Cardiac fibroblast (primary cell): ENCODE measurements around the gene CFD.

Experiments
- DNase-seq, 2 donors: peaks; one replicate each; pipeline versions ENCODE4 v3.0.0 to v3.0.0-alpha.2; 2010; ENCODE audit warnings: low read depth in 2 of 2
- H3K4me3 ChIP-seq, 2 donors: replicated peaks in 1 of 2; 1 replicate in 1 of 2; 2 replicates in 1 of 2; pipeline ENCODE4 v1.5.1; 2011; ENCODE audit warnings: low read depth in 2 of 2, low read length in 2 of 2, mild to moderate bottlenecking in 2 of 2, moderate library complexity in 1 of 2
- CTCF ChIP-seq: IDR thresholded peaks from one replicate; pipeline ENCODE4 v1.5.1; 2011; ENCODE audit warnings: low read depth, mild to moderate bottlenecking, low read length, inconsistent platforms

The CFD gene

GRCh38 chr19:858868-859843 lies at the start of gene CFD:
Gene CFD (plus strand): TSS chr19:859664. CDS start chr19:859690, 26 bp downstream.
- no peak for TF ChIP-seq CTCF
- H3K4me3 ChIP-seq, result no peak within 1 kb of the TSS
- peak in 1 of 2 donors; percentile 46 for DNase-seq

- TF ChIP-seq CTCF, result no peak
- no peak for DNase-seq
- no peak overlapping the region for H3K4me3 ChIP-seq
Measured at GRCh38 chr19:810077-810855, 49.2 kb upstream of the CFD start.

- no peak overlapping the region for H3K4me3 ChIP-seq
- DNase-seq, result no peak
- no peak for TF ChIP-seq CTCF
Measured at GRCh38 chr19:810883-811489, 48.5 kb upstream of the CFD start.

DNA sequence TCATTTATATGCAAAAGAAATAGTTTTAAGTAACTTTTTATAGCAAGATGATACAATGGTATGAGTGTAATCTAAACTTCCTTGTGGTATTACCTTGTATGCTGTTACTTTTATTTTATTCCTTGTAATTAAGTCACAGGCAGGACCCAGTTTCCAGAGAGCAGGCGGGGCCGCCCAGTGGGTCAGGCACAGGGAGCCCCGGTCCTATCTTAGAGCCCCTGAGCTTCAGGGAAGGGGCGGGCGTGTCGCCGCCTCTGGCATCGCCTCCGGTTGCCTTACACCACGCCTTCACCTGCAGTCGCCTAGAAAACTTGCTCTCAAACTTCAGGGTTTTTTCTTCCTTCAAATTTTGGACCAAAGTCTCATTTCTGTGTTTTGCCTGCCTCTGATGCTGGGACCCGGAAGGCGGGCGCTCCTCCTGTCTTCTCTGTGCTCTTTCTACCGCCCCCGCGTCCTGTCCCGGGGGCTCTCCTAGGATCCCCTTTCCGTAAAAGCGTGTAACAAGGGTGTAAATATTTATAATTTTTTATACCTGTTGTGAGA lies 47.9 kb upstream of the CFD start:
- no peak for TF ChIP-seq CTCF
- no peak for DNase-seq

GRCh38 chr19:812049-812746 lies 47.3 kb upstream of the CFD start:
- DNase-seq, result no peak
- no peak overlapping the region for H3K4me3 ChIP-seq
- TF ChIP-seq CTCF, result no peak

More for the DNA sequence above, 47.9 kb upstream of the CFD start:
- no peak overlapping the region for H3K4me3 ChIP-seq

DNA sequence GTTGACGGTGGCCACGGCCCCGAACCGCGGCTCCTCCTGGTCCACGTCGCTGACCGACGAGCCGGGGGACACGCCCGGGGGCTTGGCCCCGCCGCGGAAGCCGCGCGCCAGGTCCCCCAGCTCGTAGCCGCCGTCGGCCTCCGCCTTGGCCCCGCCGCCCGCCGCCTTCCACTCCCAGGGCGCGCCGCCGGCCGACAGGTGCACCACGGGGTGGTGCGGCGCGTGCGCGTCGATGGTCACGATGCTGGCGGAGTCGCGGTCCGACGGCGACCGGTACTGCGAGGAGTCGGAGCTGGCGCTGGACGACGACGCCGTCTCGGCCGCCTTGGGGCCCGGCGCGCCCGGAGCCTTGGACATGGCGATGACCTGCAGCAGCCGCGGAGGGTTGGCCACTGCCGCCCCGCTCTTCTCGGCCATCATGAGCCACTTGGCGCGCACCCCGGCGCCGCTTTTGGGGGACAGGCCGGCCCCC lies 46.7 kb upstream of the CFD start:
- no peak overlapping the region for H3K4me3 ChIP-seq
- no peak for TF ChIP-seq CTCF
- DNase-seq, result no peak
